Gastrocnemius medialis (tissue), 4 donors: ENCODE results near the gene BDKRB1.

ENCODE experiments used
- CTCF ChIP-seq, 5 experiments: fragments of 450-650 bp in 3 of 5; fragments of 200-600 bp in 2 of 5; sonication (generic) in 2 of 5; IDR thresholded peaks in 4 of 5; conservative IDR thresholded peaks in 1 of 5; 1 replicate in 4 of 5; 2 replicates in 1 of 5; pipeline ENCODE4 v1.5.1; 2016 to 2019; ENCODE audit warnings: antibody characterized with exemption in 5 of 5, mild to moderate bottlenecking in 3 of 5, moderate library complexity in 3 of 5
- POLR2A ChIP-seq, 2 donors: fragments of 450-650 bp; IDR thresholded peaks; one replicate each; pipeline ENCODE4 v1.6.1; 2017; ENCODE audit warnings: antibody characterized with exemption in 2 of 2, mild to moderate bottlenecking in 2 of 2, moderate library complexity in 2 of 2

- no peak for TF ChIP-seq CTCF (IDR thresholded peaks at IDR 0.05 in 4 of 5, conservative IDR thresholded peaks at IDR 0.05 in 1 of 5)
- no peak for TF ChIP-seq POLR2A (IDR thresholded peaks at IDR 0.05)
Observed at GRCh38 chr14:96246539-96246847, 9.5 kb upstream of the BDKRB1 start.
